ENCODE results near the gene TXNRD2.

TXNRD2 gene

DNA sequence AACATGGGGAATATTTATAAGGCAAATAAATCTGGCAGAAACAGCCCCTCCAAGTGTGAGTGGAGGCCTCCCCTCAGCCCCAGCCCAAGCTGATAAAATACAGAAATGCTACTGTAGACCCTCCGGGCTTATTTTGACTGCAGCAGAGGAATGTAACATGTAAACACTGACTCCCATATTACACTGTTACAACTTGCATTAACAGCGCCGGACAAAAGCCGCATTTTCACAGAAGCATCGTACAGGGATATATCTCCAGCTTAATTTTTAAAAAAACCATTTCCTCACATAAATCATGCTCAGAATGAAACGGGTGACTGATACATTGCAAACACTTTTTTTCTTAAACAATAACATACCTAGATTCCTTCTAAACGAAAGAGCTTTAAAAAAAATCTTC lies 36.7 kb downstream of the TXNRD2 start:
- peaks cover 7% of the 10 kb centered on the region for H3K36me3 ChIP-seq (ENCODE audit: low read depth)
- no peaks in the 10 kb centered on the region for H3K4me1 ChIP-seq (ENCODE audit: insufficient read depth, poor library complexity, severe bottlenecking)
- TF ChIP-seq, protein P1, sequence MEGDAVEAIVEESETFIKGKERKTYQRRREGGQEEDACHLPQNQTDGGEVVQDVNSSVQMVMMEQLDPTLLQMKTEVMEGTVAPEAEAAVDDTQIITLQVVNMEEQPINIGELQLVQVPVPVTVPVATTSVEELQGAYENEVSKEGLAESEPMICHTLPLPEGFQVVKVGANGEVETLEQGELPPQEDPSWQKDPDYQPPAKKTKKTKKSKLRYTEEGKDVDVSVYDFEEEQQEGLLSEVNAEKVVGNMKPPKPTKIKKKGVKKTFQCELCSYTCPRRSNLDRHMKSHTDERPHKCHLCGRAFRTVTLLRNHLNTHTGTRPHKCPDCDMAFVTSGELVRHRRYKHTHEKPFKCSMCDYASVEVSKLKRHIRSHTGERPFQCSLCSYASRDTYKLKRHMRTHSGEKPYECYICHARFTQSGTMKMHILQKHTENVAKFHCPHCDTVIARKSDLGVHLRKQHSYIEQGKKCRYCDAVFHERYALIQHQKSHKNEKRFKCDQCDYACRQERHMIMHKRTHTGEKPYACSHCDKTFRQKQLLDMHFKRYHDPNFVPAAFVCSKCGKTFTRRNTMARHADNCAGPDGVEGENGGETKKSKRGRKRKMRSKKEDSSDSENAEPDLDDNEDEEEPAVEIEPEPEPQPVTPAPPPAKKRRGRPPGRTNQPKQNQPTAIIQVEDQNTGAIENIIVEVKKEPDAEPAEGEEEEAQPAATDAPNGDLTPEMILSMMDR (IDR thresholded peaks at IDR 0.05; ENCODE audit: poor library complexity, severe bottlenecking) = no peak
- no peak overlapping the region for H3K4me3 ChIP-seq (ENCODE audit: severe bottlenecking)
- H3K27ac ChIP-seq (ENCODE audit: poor library complexity, severe bottlenecking) = no peak overlapping the region
- no peaks in the 10 kb centered on the region for H3K27me3 ChIP-seq (ENCODE audit: insufficient read depth, poor library complexity, severe bottlenecking)
- H3K9me3 ChIP-seq (ENCODE audit: severe bottlenecking) = no peaks in the 10 kb centered on the region
- ATAC-seq (ENCODE audit: low read depth) (no peak), DNase-seq (ENCODE audit: low spot score) (no peak)

DNA sequence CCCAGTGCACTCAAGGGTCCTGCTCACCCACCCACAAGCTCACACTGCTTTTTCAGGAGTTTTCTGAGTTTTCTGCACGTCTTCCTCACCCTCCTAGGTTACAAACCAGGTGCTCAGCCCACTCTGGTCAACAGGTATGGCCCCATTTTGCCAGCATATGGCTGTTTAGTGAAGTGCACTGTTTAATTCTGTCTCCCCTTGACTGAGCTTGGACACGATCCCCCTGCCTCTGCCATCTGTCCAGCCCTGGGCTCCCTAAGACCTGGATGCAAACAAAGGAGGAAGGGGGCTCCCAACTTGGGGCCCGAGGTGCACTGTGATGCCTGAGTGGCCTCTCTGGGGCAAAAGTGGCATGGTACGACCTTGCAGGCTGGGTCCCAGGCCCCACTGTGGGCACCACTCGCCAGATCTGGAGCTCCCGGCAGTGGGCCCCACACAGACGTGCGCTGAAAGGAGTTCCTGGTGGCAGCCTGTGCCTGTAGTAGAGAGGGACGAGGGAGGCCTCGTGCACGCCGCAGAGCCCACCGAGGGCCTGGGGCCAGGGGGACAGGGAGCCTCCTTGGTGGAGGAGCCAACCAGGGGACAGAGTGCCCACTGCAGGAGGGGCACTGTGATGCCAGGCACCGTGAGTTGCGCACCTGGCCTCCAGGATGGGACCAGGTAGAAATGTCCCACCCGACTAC lies 37.3 kb downstream of the TXNRD2 start:
- Histone ChIP-seq H3K4me3 (ENCODE audit: severe bottlenecking) (no peak overlapping the region), H3K27ac (ENCODE audit: poor library complexity, severe bottlenecking) (no peak overlapping the region), H3K9me3 (ENCODE audit: severe bottlenecking) (no peaks in the 10 kb centered on the region), H3K36me3 (ENCODE audit: low read depth) (peaks cover 7% of the 10 kb centered on the region), H3K4me1 (ENCODE audit: insufficient read depth, poor library complexity, severe bottlenecking) (no peaks in the 10 kb centered on the region), H3K27me3 (ENCODE audit: insufficient read depth, poor library complexity, severe bottlenecking) (no peaks in the 10 kb centered on the region)
- no peak for DNase-seq (ENCODE audit: low spot score)
- no peak for ATAC-seq (ENCODE audit: low read depth)
- TF ChIP-seq, protein P1 (IDR thresholded peaks at IDR 0.05; ENCODE audit: poor library complexity, severe bottlenecking) = no peak

DNA sequence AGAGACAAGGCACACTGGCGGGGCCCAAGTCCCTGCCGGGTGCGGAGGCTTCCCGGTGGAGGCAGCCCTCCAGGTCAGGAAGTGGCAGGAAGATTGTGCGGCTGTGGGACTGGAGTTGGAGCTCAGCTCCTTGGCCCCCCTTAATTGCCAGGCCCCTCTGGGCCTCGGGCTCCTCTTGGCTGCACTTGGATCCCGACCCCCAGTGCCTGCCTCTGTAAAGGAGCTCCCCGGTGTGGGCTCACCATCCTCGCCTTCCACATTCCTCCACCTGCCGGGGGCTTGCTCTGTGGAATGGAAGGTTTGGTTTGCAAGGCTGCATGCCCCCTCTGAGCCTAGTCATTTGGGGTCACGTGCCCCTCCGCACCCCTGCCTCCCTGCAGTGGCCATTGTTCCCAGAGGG lies 38.1 kb downstream of the TXNRD2 start:
- ATAC-seq (ENCODE audit: low read depth) (no peak), DNase-seq (ENCODE audit: low spot score) (no peak)
- H3K4me1 ChIP-seq (ENCODE audit: insufficient read depth, poor library complexity, severe bottlenecking) = no peaks in the 10 kb centered on the region
- no peaks in the 10 kb centered on the region for H3K9me3 ChIP-seq (ENCODE audit: severe bottlenecking)
- H3K4me3 ChIP-seq (ENCODE audit: severe bottlenecking) = no peak overlapping the region
- no peaks in the 10 kb centered on the region for H3K27me3 ChIP-seq (ENCODE audit: insufficient read depth, poor library complexity, severe bottlenecking)
- TF ChIP-seq, protein P1 (IDR thresholded peaks at IDR 0.05; ENCODE audit: poor library complexity, severe bottlenecking) = no peak
- peaks cover 1% of the 10 kb centered on the region for H3K36me3 ChIP-seq (ENCODE audit: low read depth)
- no peak overlapping the region for H3K27ac ChIP-seq (ENCODE audit: poor library complexity, severe bottlenecking)

DNA sequence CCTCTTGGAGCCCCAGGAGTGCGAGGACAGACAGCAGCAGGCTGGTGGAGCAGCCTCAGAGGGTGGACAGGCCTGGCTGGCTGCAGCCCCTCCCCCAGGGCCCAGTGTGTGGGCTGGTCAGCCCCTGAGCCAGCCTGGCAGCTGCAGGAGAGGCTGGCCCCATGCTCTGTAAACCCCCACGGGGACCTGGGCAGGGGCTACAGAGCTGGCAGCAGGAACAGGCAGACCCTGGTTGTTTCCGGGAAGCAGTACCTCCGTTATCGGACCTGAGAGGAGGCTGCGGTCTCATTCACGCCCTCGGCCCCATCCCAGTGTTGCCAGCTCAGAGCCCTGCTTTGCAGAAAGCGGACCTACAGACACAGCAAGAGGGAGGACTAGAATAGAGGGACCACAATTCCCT lies 38.6 kb downstream of the TXNRD2 start:
- no peak overlapping the region for H3K4me3 ChIP-seq (ENCODE audit: severe bottlenecking)
- H3K4me1 ChIP-seq (ENCODE audit: insufficient read depth, poor library complexity, severe bottlenecking) = no peaks in the 10 kb centered on the region
- TF ChIP-seq, protein P1 (IDR thresholded peaks at IDR 0.05; ENCODE audit: poor library complexity, severe bottlenecking) = no peak
- H3K27ac ChIP-seq (ENCODE audit: poor library complexity, severe bottlenecking) = no peak overlapping the region
- ATAC-seq (ENCODE audit: low read depth) = no peak; the same call in 2 of the 3 replicates
- no peaks in the 10 kb centered on the region for H3K27me3 ChIP-seq (ENCODE audit: insufficient read depth, poor library complexity, severe bottlenecking)
- no peaks in the 10 kb centered on the region for H3K36me3 ChIP-seq (ENCODE audit: low read depth)
- no peaks in the 10 kb centered on the region for H3K9me3 ChIP-seq (ENCODE audit: severe bottlenecking)
- DNase-seq (ENCODE audit: low spot score) = no peak

DNA sequence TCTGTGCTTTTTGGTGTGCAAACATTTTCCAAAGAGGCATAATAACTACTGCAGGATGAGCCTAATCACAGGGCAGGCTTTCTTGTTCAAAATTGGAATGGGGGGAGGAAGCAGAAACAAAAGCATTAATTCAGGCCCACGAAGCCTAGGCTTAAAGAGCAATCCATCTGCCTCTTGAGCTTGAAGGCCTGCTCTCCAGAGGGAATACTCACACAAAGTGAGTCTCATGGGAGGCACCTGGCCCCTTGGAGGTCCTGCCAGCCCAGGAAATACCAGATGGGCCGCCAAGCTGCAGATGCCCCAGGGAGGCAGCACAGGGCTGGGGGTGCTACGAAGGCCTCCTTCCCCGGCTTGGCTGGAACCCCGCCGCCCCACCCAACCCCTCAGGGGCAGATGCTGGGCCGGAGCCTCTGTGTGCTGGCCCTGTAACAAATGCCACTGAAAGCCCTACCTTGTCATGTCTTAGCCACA lies 39.3 kb downstream of the TXNRD2 start:
- H3K9me3 ChIP-seq (ENCODE audit: severe bottlenecking) = no peaks in the 10 kb centered on the region
- H3K4me3 ChIP-seq (ENCODE audit: severe bottlenecking) = no peak overlapping the region
- TF ChIP-seq, protein P1 (IDR thresholded peaks at IDR 0.05; ENCODE audit: poor library complexity, severe bottlenecking) = no peak
- no peaks in the 10 kb centered on the region for H3K27me3 ChIP-seq (ENCODE audit: insufficient read depth, poor library complexity, severe bottlenecking)
- DNase-seq (ENCODE audit: low spot score) = no peak
- no peak overlapping the region for H3K27ac ChIP-seq (ENCODE audit: poor library complexity, severe bottlenecking)
- H3K36me3 ChIP-seq (ENCODE audit: low read depth) = no peaks in the 10 kb centered on the region
- no peak for ATAC-seq (ENCODE audit: low read depth)
- no peaks in the 10 kb centered on the region for H3K4me1 ChIP-seq (ENCODE audit: insufficient read depth, poor library complexity, severe bottlenecking)
